Measurements from ENCODE around the gene TPR.

Gene TPR

GRCh38 chr1:186304982-186305949 is 69.8 kb downstream of the TPR start:
- Histone ChIP-seq H3K4me2 (ENCODE audit: low read length) (no peak overlapping the region), H3K4me3 (ENCODE audit: low read length) (no peak overlapping the region), H3K9me3 (ENCODE audit: control insufficient read depth, insufficient read depth, low read length) (no peaks in the 10 kb centered on the region), H3K9me2 (replicated peaks; ENCODE audit: control insufficient read depth, low read length) (no peaks in the 10 kb centered on the region), H3K36me3 (ENCODE audit: control insufficient read depth, low read length) (no peaks in the 10 kb centered on the region), H3K4me1 (ENCODE audit: control insufficient read depth, low read length) (peaks cover 4% of the 10 kb centered on the region; the same call in 1 of the 2 replicates), H4K20me1 (ENCODE audit: control insufficient read depth, insufficient read depth, low read depth, low read length) (no peaks in the 10 kb centered on the region), H3K27me3 (ENCODE audit: control insufficient read depth, low read length) (peaks cover 10% of the 10 kb centered on the region), H3K27ac (ENCODE audit: low read depth, low read length) (no peak overlapping the region), H3F3A (ENCODE audit: control insufficient read depth, insufficient read depth) (0 out of 2 replicates have a peak, but pooled peaks cover 4% of the 10 kb centered on the region), H3K79me2 (ENCODE audit: control insufficient read depth, low read length) (no peaks in the 10 kb centered on the region)
- TF ChIP-seq EZH2phosphoT487 (IDR thresholded peaks at IDR 0.05; ENCODE audit: borderline replicate concordance, low read length): no peak
- TF ChIP-seq, protein P1, sequence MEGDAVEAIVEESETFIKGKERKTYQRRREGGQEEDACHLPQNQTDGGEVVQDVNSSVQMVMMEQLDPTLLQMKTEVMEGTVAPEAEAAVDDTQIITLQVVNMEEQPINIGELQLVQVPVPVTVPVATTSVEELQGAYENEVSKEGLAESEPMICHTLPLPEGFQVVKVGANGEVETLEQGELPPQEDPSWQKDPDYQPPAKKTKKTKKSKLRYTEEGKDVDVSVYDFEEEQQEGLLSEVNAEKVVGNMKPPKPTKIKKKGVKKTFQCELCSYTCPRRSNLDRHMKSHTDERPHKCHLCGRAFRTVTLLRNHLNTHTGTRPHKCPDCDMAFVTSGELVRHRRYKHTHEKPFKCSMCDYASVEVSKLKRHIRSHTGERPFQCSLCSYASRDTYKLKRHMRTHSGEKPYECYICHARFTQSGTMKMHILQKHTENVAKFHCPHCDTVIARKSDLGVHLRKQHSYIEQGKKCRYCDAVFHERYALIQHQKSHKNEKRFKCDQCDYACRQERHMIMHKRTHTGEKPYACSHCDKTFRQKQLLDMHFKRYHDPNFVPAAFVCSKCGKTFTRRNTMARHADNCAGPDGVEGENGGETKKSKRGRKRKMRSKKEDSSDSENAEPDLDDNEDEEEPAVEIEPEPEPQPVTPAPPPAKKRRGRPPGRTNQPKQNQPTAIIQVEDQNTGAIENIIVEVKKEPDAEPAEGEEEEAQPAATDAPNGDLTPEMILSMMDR (IDR thresholded peaks at IDR 0.05; ENCODE audit: low read depth, low read length, poor library complexity, severe bottlenecking): peak; percentile 53

- no peaks in the 10 kb centered on the region for H3K36me3 ChIP-seq (ENCODE audit: control insufficient read depth, low read length)
- H3K9me3 ChIP-seq (ENCODE audit: control insufficient read depth, insufficient read depth, low read length): no peaks in the 10 kb centered on the region
- no peak overlapping the region for H3K27ac ChIP-seq (ENCODE audit: low read depth, low read length)
- no peak for TF ChIP-seq EZH2phosphoT487 (IDR thresholded peaks at IDR 0.05; ENCODE audit: borderline replicate concordance, low read length)
- TF ChIP-seq, protein P1 (IDR thresholded peaks at IDR 0.05; ENCODE audit: low read depth, low read length, poor library complexity, severe bottlenecking): no peak
- H3K27me3 ChIP-seq (ENCODE audit: control insufficient read depth, low read length): peaks cover 10% of the 10 kb centered on the region
- no peaks in the 10 kb centered on the region for H4K20me1 ChIP-seq (ENCODE audit: control insufficient read depth, insufficient read depth, low read depth, low read length)
- no peaks in the 10 kb centered on the region for H3K9me2 ChIP-seq (replicated peaks; ENCODE audit: control insufficient read depth, low read length)
- 0 out of 2 replicates have a peak, but pooled peaks cover 4% of the 10 kb centered on the region for H3F3A ChIP-seq (ENCODE audit: control insufficient read depth, insufficient read depth)
- no peak overlapping the region for H3K4me2 ChIP-seq (ENCODE audit: low read length)
- H3K79me2 ChIP-seq (ENCODE audit: control insufficient read depth, low read length): no peaks in the 10 kb centered on the region
- no peak overlapping the region for H3K4me3 ChIP-seq (ENCODE audit: low read length)
- peaks cover 4% of the 10 kb centered on the region; the same call in 1 of the 2 replicates for H3K4me1 ChIP-seq (ENCODE audit: control insufficient read depth, low read length)
Measured at GRCh38 chr1:186303911-186304310, 71.1 kb downstream of the TPR start.

DNA sequence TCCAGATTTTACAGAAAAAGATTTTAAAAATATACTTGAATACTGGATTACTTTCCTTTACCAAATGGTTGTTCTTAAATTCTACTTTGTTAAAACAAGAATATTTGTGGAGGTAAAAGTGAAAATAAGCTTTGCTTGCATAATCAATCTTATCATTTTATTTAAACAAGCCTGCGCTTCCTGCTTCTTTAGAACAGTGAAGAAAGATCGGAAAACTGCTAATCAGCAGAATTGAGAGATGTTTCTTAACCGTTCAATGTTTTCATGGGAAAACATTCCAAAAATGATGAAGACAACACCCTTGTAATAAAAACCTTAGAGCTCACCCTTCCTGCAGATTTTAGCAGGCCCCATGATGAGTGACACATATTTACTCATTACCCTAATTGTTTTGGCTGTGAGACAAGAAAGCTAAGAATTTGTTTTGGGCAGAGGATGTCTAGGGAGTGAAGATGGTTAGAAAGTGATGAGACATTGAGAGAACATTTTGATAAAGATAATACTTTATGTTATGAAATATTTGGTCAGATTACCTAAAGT is 72.6 kb downstream of the TPR start:
- 0 out of 2 replicates have a peak, but pooled peaks cover 4% of the 10 kb centered on the region for H3F3A ChIP-seq (ENCODE audit: control insufficient read depth, insufficient read depth)
- no peak overlapping the region for H3K27ac ChIP-seq (ENCODE audit: low read depth, low read length)
- H3K9me3 ChIP-seq (ENCODE audit: control insufficient read depth, insufficient read depth, low read length): no peaks in the 10 kb centered on the region
- no peak for TF ChIP-seq EZH2phosphoT487 (IDR thresholded peaks at IDR 0.05; ENCODE audit: borderline replicate concordance, low read length)
- TF ChIP-seq, protein P1 (IDR thresholded peaks at IDR 0.05; ENCODE audit: low read depth, low read length, poor library complexity, severe bottlenecking): no peak
- H3K36me3 ChIP-seq (ENCODE audit: control insufficient read depth, low read length): no peaks in the 10 kb centered on the region
- H3K9me2 ChIP-seq (replicated peaks; ENCODE audit: control insufficient read depth, low read length): no peaks in the 10 kb centered on the region
- H3K27me3 ChIP-seq (ENCODE audit: control insufficient read depth, low read length): peaks cover 10% of the 10 kb centered on the region
- no peaks in the 10 kb centered on the region for H3K79me2 ChIP-seq (ENCODE audit: control insufficient read depth, low read length)
- H4K20me1 ChIP-seq (ENCODE audit: control insufficient read depth, insufficient read depth, low read depth, low read length): no peaks in the 10 kb centered on the region
- no peak overlapping the region for H3K4me3 ChIP-seq (ENCODE audit: low read length)
- H3K4me1 ChIP-seq (ENCODE audit: control insufficient read depth, low read length): peaks cover 4% of the 10 kb centered on the region; the same call in 1 of the 2 replicates
- H3K4me2 ChIP-seq (ENCODE audit: low read length): no peak overlapping the region

Data from DOHH2 (cell line).